Osteocyte (in vitro differentiated cells): ENCODE measurements around the gene ADAM15. TPM values are rescaled to one million over a fixed set of nuclear protein-coding genes. Genes with fewer than 3 reads are reported as not detected.

Source experiments
- DNase-seq: peaks from one replicate; pipeline ENCODE4 v3.0.0; 2021; ENCODE audit warnings: mixed read lengths; ENCODE audit not compliant: unreplicated experiment; ENCODE audit errors: extremely low spot score
- H3K27ac Mint-ChIP-seq: one replicate; pipeline ENCODE4 v1.8.0; 2021; ENCODE audit warnings: mild to moderate bottlenecking, mixed read lengths; ENCODE audit not compliant: unreplicated experiment
- H3K27me3 Mint-ChIP-seq: one replicate; pipeline ENCODE4 v1.8.0; 2021; ENCODE audit warnings: mixed read lengths; ENCODE audit not compliant: unreplicated experiment
- H3K36me3 Mint-ChIP-seq: one replicate; pipeline ENCODE4 v1.8.0; 2021; ENCODE audit warnings: mixed read lengths; ENCODE audit not compliant: unreplicated experiment
- H3K4me1 Mint-ChIP-seq: one replicate; pipeline ENCODE4 v1.8.0; 2021; ENCODE audit warnings: mixed read lengths; ENCODE audit not compliant: unreplicated experiment
- H3K4me3 Mint-ChIP-seq: one replicate; pipeline ENCODE4 v1.8.0; 2021; ENCODE audit warnings: mild to moderate bottlenecking, moderate library complexity, mixed read lengths; ENCODE audit not compliant: unreplicated experiment
- H3K9me3 Mint-ChIP-seq: one replicate; pipeline ENCODE4 v1.8.0; 2021; ENCODE audit warnings: mixed read lengths; ENCODE audit not compliant: unreplicated experiment
- total RNA-seq: library from RNA; stranded (reverse); gene quantifications from 2 replicates; pipeline ENCODE4 v1.2.1, GENCODE V29; 2021
- TF ChIP-seq, protein P1 (sequence below): fragments of 200-600 bp; sonication (generic); IDR thresholded peaks from 2 replicates; pipeline ENCODE4 v1.5.0; 2021; ENCODE audit warnings: antibody characterized with exemption, mild to moderate bottlenecking, moderate library complexity

Gene ADAM15
- total RNA-seq, 1 donor from 2014 or later = 89.4 TPM

DNA sequence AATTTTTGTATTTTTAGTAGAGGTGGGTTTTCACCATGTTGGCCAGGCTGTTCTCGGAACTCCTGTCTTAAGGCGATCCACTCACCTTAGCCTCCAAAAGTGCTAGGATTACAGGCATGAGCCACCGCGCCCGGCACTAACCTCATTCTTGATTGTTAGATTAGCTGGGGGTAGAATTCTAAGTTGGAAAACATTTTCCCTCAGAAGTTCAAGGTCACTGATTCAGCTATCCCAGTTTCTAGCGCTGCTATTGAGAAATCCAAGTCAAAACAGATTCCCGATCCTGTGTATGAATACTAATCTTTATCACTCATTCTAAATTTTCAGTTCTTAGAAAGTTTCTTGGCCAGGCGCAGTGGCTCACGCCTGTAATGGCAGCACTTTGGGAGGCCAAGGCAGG is 52.2 kb downstream of the ADAM15 start:
- no peak for DNase-seq
- no peak overlapping the region for H3K4me3 Mint-ChIP-seq
- H3K27me3 Mint-ChIP-seq = peaks cover 15% of the 10 kb centered on the region
- no peak overlapping the region for H3K27ac Mint-ChIP-seq
- H3K36me3 Mint-ChIP-seq = no peaks in the 10 kb centered on the region
- H3K4me1 Mint-ChIP-seq = no peaks in the 10 kb centered on the region
- H3K9me3 Mint-ChIP-seq = no peaks in the 10 kb centered on the region
- TF ChIP-seq, protein P1, sequence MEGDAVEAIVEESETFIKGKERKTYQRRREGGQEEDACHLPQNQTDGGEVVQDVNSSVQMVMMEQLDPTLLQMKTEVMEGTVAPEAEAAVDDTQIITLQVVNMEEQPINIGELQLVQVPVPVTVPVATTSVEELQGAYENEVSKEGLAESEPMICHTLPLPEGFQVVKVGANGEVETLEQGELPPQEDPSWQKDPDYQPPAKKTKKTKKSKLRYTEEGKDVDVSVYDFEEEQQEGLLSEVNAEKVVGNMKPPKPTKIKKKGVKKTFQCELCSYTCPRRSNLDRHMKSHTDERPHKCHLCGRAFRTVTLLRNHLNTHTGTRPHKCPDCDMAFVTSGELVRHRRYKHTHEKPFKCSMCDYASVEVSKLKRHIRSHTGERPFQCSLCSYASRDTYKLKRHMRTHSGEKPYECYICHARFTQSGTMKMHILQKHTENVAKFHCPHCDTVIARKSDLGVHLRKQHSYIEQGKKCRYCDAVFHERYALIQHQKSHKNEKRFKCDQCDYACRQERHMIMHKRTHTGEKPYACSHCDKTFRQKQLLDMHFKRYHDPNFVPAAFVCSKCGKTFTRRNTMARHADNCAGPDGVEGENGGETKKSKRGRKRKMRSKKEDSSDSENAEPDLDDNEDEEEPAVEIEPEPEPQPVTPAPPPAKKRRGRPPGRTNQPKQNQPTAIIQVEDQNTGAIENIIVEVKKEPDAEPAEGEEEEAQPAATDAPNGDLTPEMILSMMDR = no peak

DNA sequence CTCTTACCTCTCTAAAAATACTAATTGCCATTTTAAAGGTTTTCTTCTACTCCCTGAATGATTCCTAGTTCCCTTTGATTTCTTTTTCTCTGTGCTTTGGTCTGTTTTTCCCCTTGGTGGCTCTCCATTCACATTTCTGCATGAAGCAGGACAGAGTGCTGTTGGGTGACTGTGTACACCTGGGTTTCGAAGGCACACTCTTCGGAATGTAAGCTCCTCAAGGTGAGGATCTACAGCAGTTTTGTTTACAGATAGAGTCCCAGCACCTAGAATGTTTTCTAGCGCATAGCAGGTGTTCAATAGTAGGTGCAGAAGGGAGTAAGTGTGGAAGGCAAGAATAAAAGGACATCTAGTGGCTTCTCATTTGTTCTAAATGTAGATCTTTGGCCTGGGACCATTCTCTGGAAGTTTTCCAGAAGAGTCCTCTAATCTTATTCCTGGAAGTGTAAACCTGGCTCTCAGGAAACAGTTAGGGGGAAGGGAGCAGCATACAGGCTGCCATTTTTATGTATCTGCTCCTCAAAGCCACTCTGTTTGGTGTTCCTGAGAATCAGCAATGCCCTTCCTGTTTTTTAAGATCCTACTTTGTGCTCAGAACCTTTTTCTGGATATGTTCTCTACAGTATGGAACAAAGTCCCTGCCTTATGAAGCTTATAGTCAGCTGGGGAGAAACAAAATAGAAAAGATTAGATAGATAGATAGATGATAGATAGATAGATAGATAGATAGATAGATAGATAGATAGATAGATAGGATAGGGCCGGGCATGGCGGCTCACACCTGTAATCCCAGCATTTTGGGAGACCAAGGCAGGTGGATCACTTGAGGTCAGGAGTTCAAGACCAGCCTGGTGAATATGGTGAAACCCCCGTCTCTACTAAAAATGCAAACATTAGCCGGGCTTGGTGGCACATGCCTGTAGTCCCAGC is 53.8 kb downstream of the ADAM15 start:
- H3K27ac Mint-ChIP-seq = no peak overlapping the region
- H3K27me3 Mint-ChIP-seq = peaks cover 20% of the 10 kb centered on the region
- no peak overlapping the region for H3K4me3 Mint-ChIP-seq
- DNase-seq = no peak
- TF ChIP-seq, protein P1 = no peak
- no peaks in the 10 kb centered on the region for H3K9me3 Mint-ChIP-seq
- H3K36me3 Mint-ChIP-seq = no peaks in the 10 kb centered on the region
- no peaks in the 10 kb centered on the region for H3K4me1 Mint-ChIP-seq

DNA sequence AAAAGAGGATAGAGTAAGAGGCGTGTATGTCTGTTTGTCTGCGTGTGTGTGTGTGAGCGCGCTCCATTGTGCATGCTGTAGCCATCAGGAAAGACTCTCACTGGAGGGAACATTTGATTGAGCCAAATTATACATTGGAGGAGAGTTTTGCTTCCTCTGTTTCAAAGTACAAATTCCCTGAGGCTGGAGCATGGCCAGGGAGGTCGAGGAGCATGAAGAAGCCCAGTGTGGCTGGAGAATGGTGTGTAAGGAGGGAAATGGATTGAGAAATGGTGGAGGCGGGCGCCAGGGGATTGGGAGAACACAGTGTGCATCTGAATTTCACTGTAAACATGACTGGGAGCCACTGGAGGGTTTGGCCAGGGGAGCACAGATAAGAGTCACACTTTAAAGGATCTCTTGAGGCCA is 54.5 kb downstream of the ADAM15 start:
- Mint-ChIP-seq H3K4me1 (no peaks in the 10 kb centered on the region), H3K4me3 (no peak overlapping the region), H3K36me3 (no peaks in the 10 kb centered on the region), H3K9me3 (no peaks in the 10 kb centered on the region), H3K27ac (no peak overlapping the region), H3K27me3 (peaks cover 20% of the 10 kb centered on the region)
- TF ChIP-seq, protein P1 = no peak
- DNase-seq = no peak

DNA sequence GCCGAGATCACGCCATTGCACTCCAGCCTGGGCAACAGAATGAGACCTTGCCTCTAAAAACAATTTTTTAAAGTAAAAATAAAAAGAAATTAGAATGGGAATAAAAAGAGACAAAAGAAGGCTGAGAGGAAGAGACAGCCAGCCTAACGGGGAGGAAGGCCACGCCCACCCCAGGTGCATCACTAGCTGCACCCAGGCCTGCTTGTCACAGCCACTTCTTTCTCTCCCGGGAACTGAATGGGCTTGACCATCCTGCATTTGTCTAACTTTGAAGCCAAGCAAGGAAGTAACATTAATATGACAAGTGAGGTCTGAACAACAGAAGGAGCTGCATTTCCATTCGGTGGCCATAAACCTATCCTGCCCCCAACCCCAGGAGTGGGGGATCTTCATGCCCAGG is 55.7 kb downstream of the ADAM15 start:
- Mint-ChIP-seq H3K9me3 (no peaks in the 10 kb centered on the region), H3K4me1 (no peaks in the 10 kb centered on the region), H3K27ac (no peak overlapping the region), H3K4me3 (no peak overlapping the region), H3K27me3 (peaks cover 20% of the 10 kb centered on the region), H3K36me3 (no peaks in the 10 kb centered on the region)
- TF ChIP-seq, protein P1 = no peak
- no peak for DNase-seq
